IMR-90 (cell line): ENCODE measurements around the gene SNX3. TPM values are rescaled to one million over a fixed set of nuclear protein-coding genes. Genes with fewer than 3 reads are reported as not detected.

Experiments
- ATAC-seq: fragments of 200-7000 bp; cut with Tn5 transposase; 2 replicates; pipeline ENCODE4 v1.9.1; 2020; ENCODE audit warnings: low read depth, mild to moderate bottlenecking, moderate library complexity
- BruUV-seq: library from RNA; stranded (reverse); fragments of 400-500 nt; replicated peaks from 2 replicates; lab custom pipeline; 2021; lab: Mats Ljungman, UMichigan
- CTCF ChIA-PET: fragments of 300-600 bp; formaldehyde crosslinking; extraction: SDS; loops from one replicate; lab custom pipeline; 2021; ENCODE audit warnings: antibody characterized with exemption; lab: Yijun Ruan, JAX
- POLR2A ChIA-PET: fragments of 300-600 bp; sonication (Branson Sonifier 250); formaldehyde crosslinking; loops from one replicate; lab custom pipeline; 2022; ENCODE audit warnings: antibody characterized with exemption; ENCODE audit not compliant: unreplicated experiment; lab: Charles Lee
- DNase-seq: peaks from one replicate; pipeline ENCODE4 v3.0.0; 2013
- H2AFZ ChIP-seq: replicated peaks from 2 replicates; pipeline ENCODE3; 2013; ENCODE audit warnings: low read length, mild to moderate bottlenecking; ENCODE audit not compliant: poor library complexity
- H2AK5ac ChIP-seq: 2 replicates; pipeline ENCODE4 v1.6.1; 2013; ENCODE audit warnings: low read depth, low read length, inconsistent platforms
- H2AK9ac ChIP-seq: replicated peaks from 2 replicates; pipeline ENCODE3; 2013; ENCODE audit warnings: mild to moderate bottlenecking, low read depth, low read length, moderate library complexity; ENCODE audit not compliant: poor library complexity
- H2BK120ac ChIP-seq: 2 replicates; pipeline ENCODE4 v1.6.1; 2013; ENCODE audit warnings: low read depth, low read length, inconsistent platforms
- H2BK15ac ChIP-seq: 3 replicates; pipeline ENCODE4 v1.6.1; 2013; ENCODE audit warnings: low read depth, low read length, inconsistent platforms
- H2BK20ac ChIP-seq: 2 replicates; pipeline ENCODE4 v1.6.1; 2013; ENCODE audit warnings: low read depth, mild to moderate bottlenecking, inconsistent platforms, low read length, moderate library complexity
- H2BK5ac ChIP-seq: 2 replicates; pipeline ENCODE4 v1.6.1; 2013; ENCODE audit warnings: mild to moderate bottlenecking, low read depth, low read length, inconsistent platforms; ENCODE audit not compliant: poor library complexity, severe bottlenecking
- H3K14ac ChIP-seq: replicated peaks from 2 replicates; pipeline ENCODE4 v1.6.1; 2013; ENCODE audit warnings: low read depth, low read length, inconsistent platforms
- H3K18ac ChIP-seq: 2 replicates; pipeline ENCODE4 v1.6.1; 2013; ENCODE audit warnings: low read depth, low read length, control low read depth
- H3K23ac ChIP-seq: 2 replicates; pipeline ENCODE4 v1.6.1; 2013; ENCODE audit warnings: low read depth, low read length, inconsistent platforms
- H3K27ac ChIP-seq: 2 replicates; pipeline ENCODE4 v1.5.1; 2013; ENCODE audit warnings: mild to moderate bottlenecking, control low read depth, low read length; ENCODE audit not compliant: insufficient read depth
- H3K27me3 ChIP-seq: 2 replicates; pipeline ENCODE4 v1.6.1; 2013; ENCODE audit warnings: low read length; ENCODE audit not compliant: control insufficient read depth, insufficient read depth
- H3K36me3 ChIP-seq: 2 replicates; pipeline ENCODE4 v1.6.1; 2013; ENCODE audit warnings: low read length, mixed read lengths; ENCODE audit not compliant: control insufficient read depth, insufficient read depth
- H3K4ac ChIP-seq: 2 replicates; pipeline ENCODE4 v1.6.1; 2013; ENCODE audit warnings: low read depth, low read length, inconsistent platforms
- H3K4me1 ChIP-seq: 2 replicates; pipeline ENCODE4 v1.6.1; 2013; ENCODE audit warnings: low read length, mixed read lengths; ENCODE audit not compliant: control insufficient read depth, insufficient read depth
- H3K4me2 ChIP-seq: 2 replicates; pipeline ENCODE4 v1.6.1; 2013; ENCODE audit warnings: low read depth, mild to moderate bottlenecking, control low read depth, low read length, moderate library complexity
- H3K4me3 ChIP-seq: 2 replicates; pipeline ENCODE4 v1.5.1; 2013; ENCODE audit warnings: low read depth, mild to moderate bottlenecking, control low read depth, low read length, moderate library complexity; ENCODE audit not compliant: insufficient read depth
- H3K56ac ChIP-seq: 2 replicates; pipeline ENCODE4 v1.6.1; 2013; ENCODE audit warnings: low read length, inconsistent platforms; ENCODE audit not compliant: insufficient read depth; ENCODE audit errors: extremely low read depth
- H3K79me1 ChIP-seq, 2 experiments: 2 replicates each; pipeline ENCODE4 v1.6.1; 2013; ENCODE audit warnings: low read length in 2 of 2, inconsistent platforms in 1 of 2, low read depth in 1 of 2
- H3K9ac ChIP-seq: 2 replicates; pipeline ENCODE4 v1.6.1; 2013; ENCODE audit warnings: low read depth, low read length, control low read depth
- H3K9me1 ChIP-seq: 2 replicates; pipeline ENCODE4 v1.6.1; 2013; ENCODE audit warnings: low read length, inconsistent platforms; ENCODE audit not compliant: insufficient read depth
- H3K9me3 ChIP-seq: 2 replicates; pipeline ENCODE4 v1.6.1; 2013; ENCODE audit warnings: low read length; ENCODE audit not compliant: control insufficient read depth, insufficient read depth
- H4K20me1 ChIP-seq: 2 replicates; pipeline ENCODE4 v1.6.1; 2013; ENCODE audit warnings: low read length, inconsistent platforms; ENCODE audit not compliant: insufficient read depth
- H4K5ac ChIP-seq: 2 replicates; pipeline ENCODE4 v1.6.1; 2013; ENCODE audit warnings: mild to moderate bottlenecking, low read depth, low read length, control low read depth
- H4K8ac ChIP-seq, 2 experiments: 2 replicates each; pipeline ENCODE4 v1.6.1; 2013; ENCODE audit warnings: low read depth in 2 of 2, low read length in 2 of 2, control low read depth in 1 of 2, inconsistent platforms in 1 of 2
- H4K91ac ChIP-seq: 2 replicates; pipeline ENCODE4 v1.6.1; 2013; ENCODE audit warnings: low read depth, low read length, inconsistent platforms; ENCODE audit not compliant: insufficient read depth
- BHLHE40 ChIP-seq: fragments of 150-350 bp; IDR thresholded peaks from 2 replicates; pipeline ENCODE4 v1.6.1; 2016; ENCODE audit warnings: mild to moderate bottlenecking, low read depth, low read length
- CEBPB ChIP-seq: IDR thresholded peaks from 2 replicates; pipeline ENCODE4 v1.6.1; 2012; ENCODE audit warnings: low read depth, low read length, improper control_type of control experiment
- CHD1 ChIP-seq: IDR thresholded peaks from 2 replicates; pipeline ENCODE4 v1.6.1; 2012; ENCODE audit warnings: low read depth, low read length, improper control_type of control experiment
- FOS ChIP-seq: fragments of 150-350 bp; IDR thresholded peaks from 2 replicates; pipeline ENCODE4 v1.6.1; 2016; ENCODE audit warnings: low read depth, low read length
- MAFK ChIP-seq: IDR thresholded peaks from 2 replicates; pipeline ENCODE4 v1.6.1; 2012; ENCODE audit warnings: low read depth, low read length, improper control_type of control experiment
- MXI1 ChIP-seq: IDR thresholded peaks from 2 replicates; pipeline ENCODE4 v1.6.1; 2012; ENCODE audit warnings: low read depth, mild to moderate bottlenecking, low read length, moderate library complexity, borderline replicate concordance
- NFE2L2 ChIP-seq: fragments of 150-350 bp; IDR thresholded peaks from 2 replicates; pipeline ENCODE4 v1.6.1; 2016; ENCODE audit warnings: low read depth, mild to moderate bottlenecking, low read length
- POLR2A ChIP-seq: IDR thresholded peaks from 2 replicates; pipeline ENCODE4 v1.6.1; 2012; ENCODE audit warnings: mild to moderate bottlenecking, low read depth, low read length
- RAD21 ChIP-seq: IDR thresholded peaks from 2 replicates; pipeline ENCODE4 v1.6.1; 2012; ENCODE audit warnings: low read length, improper control_type of control experiment
- RCOR1 ChIP-seq: IDR thresholded peaks from 2 replicates; pipeline ENCODE4 v1.6.1; 2012; ENCODE audit warnings: mild to moderate bottlenecking, low read length, improper control_type of control experiment; ENCODE audit not compliant: insufficient replicate concordance
- RFX5 ChIP-seq: IDR thresholded peaks from 2 replicates; pipeline ENCODE4 v1.8.0; 2012; ENCODE audit warnings: low read depth, mild to moderate bottlenecking, low read length, moderate library complexity
- WGBS, 2 experiments: methylation state at CpG; one replicate each; pipeline versions ENCODE4 v1.1.5 to v1.1.7; 2013; ENCODE audit warnings: missing lambda C conversion rate in 2 of 2; ENCODE audit not compliant: insufficient read length in 1 of 2; ENCODE audit errors: extremely low coverage in 2 of 2; 5-methylcytosine and 5-hydroxymethylcytosine counted together
- dilution Hi-C: fragments of 300-500 bp; cut with HindIII; formaldehyde crosslinking; loops from one replicate; pipeline ENCODE4 v1.14.3; 2018; ENCODE audit warnings: low sequenced_read_pairs; ENCODE audit not compliant: unreplicated experiment
- in situ Hi-C: fragments of 300-500 bp; cut with MboI; formaldehyde crosslinking; loops from 3 replicates; pipeline ENCODE4 v1.14.3; 2019; ENCODE audit warnings: low sequenced_read_pairs, inconsistent platforms, mixed read lengths
- intact Hi-C: fragments of 100-400 bp; cut with micrococcal nuclease; formaldehyde crosslinking; loops from 2 replicates; pipeline ENCODE4 v1.10.0; 2022
- polyA plus RNA-seq, 3 experiments: library from polyadenylated mRNA; depleted of rRNA; stranded (reverse); fragments of >200 nt; gene quantifications; 2 replicates each; pipeline ENCODE4 v1.2.3, GENCODE V29; 2012; ENCODE audit warnings: low replicate concordance in 1 of 3
- total RNA-seq: library from RNA; depleted of rRNA; stranded (reverse); fragments of >200 nt; gene quantifications from 2 replicates; pipeline ENCODE4 v1.2.3, GENCODE V29; 2012
- TF ChIP-seq, protein P1 (sequence below): fragments of 150-350 bp; IDR thresholded peaks from 2 replicates; pipeline ENCODE4 v1.6.1; 2016; ENCODE audit warnings: low read depth, mild to moderate bottlenecking, low read length, moderate library complexity, borderline replicate concordance
- TF ChIP-seq, protein P2 (sequence below): conservative IDR thresholded peaks from 2 replicates; pipeline ENCODE4 v1.5.1; 2012; ENCODE audit warnings: mild to moderate bottlenecking, low read depth, low read length, improper control_type of control experiment

Gene SNX3
- total and polyA plus RNA-seq, 2 of the 4 experiments (the other 2 are of a cell fraction), result 105 to 159 TPM

GRCh38 chr6:108174371-108175175, 86.3 kb downstream of the SNX3 start:
- H2BK5ac ChIP-seq, result no peak overlapping the region
- no peak overlapping the region for H2AK5ac ChIP-seq
- H3K9me1 ChIP-seq, result no peaks in the 10 kb centered on the region
- no peaks in the 10 kb centered on the region for H3K79me1 ChIP-seq
- no peak overlapping the region for H2BK20ac ChIP-seq
- dilution Hi-C loops (no loop called here), in situ Hi-C loops (no loop called here), intact Hi-C loops (no loop called here)
- H4K5ac ChIP-seq, result no peak overlapping the region
- ATAC-seq, result peak; percentile 88
- no peak overlapping the region for H3K56ac ChIP-seq
- no peak overlapping the region for H3K23ac ChIP-seq
- H3K27ac ChIP-seq, result no peak overlapping the region
- H3K18ac ChIP-seq, result no peak overlapping the region
- H3K9me3 ChIP-seq, result peaks cover 15% of the 10 kb centered on the region
- no peak overlapping the region for H3K4me2 ChIP-seq
- no peak overlapping the region for H2BK15ac ChIP-seq
- CTCF ChIA-PET, result no interaction called here
- H3K4ac ChIP-seq, result no peak overlapping the region
- no peak overlapping the region for H3K4me3 ChIP-seq
- H4K20me1 ChIP-seq, result no peaks in the 10 kb centered on the region
- POLR2A ChIA-PET, result no interaction called here
- no peak overlapping the region for H2AK9ac ChIP-seq
- DNase-seq, result peak; percentile 44
- no TSS peak for BruUV-seq
- no peak overlapping the region for H2BK120ac ChIP-seq
- H3K9ac ChIP-seq, result no peak overlapping the region
- no peak for TF ChIP-seq MAFK
- TF ChIP-seq MXI1, result no peak
- no peak for TF ChIP-seq POLR2A
- TF ChIP-seq RAD21, result no peak
- no peak for TF ChIP-seq FOS
- TF ChIP-seq CHD1, result no peak
- TF ChIP-seq RFX5, result no peak
- no peak for TF ChIP-seq NFE2L2
- TF ChIP-seq CEBPB, result no peak
- TF ChIP-seq, protein P1, sequence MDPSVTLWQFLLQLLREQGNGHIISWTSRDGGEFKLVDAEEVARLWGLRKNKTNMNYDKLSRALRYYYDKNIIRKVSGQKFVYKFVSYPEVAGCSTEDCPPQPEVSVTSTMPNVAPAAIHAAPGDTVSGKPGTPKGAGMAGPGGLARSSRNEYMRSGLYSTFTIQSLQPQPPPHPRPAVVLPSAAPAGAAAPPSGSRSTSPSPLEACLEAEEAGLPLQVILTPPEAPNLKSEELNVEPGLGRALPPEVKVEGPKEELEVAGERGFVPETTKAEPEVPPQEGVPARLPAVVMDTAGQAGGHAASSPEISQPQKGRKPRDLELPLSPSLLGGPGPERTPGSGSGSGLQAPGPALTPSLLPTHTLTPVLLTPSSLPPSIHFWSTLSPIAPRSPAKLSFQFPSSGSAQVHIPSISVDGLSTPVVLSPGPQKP, result no peak
- no peak for TF ChIP-seq RCOR1
- no peak for TF ChIP-seq BHLHE40
- TF ChIP-seq, protein P2, sequence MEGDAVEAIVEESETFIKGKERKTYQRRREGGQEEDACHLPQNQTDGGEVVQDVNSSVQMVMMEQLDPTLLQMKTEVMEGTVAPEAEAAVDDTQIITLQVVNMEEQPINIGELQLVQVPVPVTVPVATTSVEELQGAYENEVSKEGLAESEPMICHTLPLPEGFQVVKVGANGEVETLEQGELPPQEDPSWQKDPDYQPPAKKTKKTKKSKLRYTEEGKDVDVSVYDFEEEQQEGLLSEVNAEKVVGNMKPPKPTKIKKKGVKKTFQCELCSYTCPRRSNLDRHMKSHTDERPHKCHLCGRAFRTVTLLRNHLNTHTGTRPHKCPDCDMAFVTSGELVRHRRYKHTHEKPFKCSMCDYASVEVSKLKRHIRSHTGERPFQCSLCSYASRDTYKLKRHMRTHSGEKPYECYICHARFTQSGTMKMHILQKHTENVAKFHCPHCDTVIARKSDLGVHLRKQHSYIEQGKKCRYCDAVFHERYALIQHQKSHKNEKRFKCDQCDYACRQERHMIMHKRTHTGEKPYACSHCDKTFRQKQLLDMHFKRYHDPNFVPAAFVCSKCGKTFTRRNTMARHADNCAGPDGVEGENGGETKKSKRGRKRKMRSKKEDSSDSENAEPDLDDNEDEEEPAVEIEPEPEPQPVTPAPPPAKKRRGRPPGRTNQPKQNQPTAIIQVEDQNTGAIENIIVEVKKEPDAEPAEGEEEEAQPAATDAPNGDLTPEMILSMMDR, result no peak
- H3K36me3 ChIP-seq, result no peaks in the 10 kb centered on the region
- 5% methylated on average over 19 of the region's 43 CpGs; no CpG with 5 or more reads in 1 of the 2 experiments for WGBS, 2 experiments
- H3K4me1 ChIP-seq, result no peaks in the 10 kb centered on the region
- H2AFZ ChIP-seq, result no peak overlapping the region
- no peak overlapping the region for H4K91ac ChIP-seq
- peaks cover 76% of the 10 kb centered on the region for H3K27me3 ChIP-seq
- no peak overlapping the region for H3K14ac ChIP-seq
- no peak overlapping the region for H4K8ac ChIP-seq
